ENCODE results near the gene SNRNP35.

The SNRNP35 gene

DNA sequence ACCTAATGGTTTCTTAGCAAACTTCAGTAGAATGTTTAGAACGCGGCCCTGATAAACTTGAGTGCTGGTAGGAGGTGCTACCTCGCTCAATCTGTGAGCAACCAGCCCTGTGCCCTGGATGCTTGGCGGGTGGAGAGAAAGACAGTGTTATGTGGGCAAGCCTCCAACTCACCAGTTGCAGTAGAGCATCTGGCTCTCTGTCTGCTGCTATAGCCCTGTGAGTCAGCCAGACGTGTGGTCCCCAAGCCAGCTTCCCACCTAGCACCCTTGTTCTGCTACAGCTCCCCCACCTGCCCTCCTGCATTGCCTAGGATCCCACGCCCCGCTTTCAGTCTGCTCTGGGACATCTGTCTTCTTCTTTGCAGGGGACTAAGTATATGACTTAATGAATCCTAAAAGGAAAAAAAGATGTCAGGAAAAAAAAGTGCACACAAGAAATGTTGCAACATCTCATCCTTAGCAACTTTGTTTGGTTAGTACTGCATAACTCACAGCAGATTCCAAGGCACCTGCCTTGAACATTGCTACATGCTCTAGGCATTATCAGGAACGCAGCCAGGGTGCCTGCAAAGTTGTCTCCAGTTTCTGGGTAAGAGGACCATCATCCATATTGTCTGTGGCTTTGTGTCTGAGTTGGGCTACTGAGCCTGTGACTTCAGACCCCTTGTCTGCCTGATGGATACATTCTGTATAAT is 13.6 kb downstream of the SNRNP35 start:
- Histone ChIP-seq H3K27ac (ENCODE audit: low read length) (no peak overlapping the region), H3K9me3 (ENCODE audit: insufficient read depth, low read length, severe bottlenecking) (no peaks in the 10 kb centered on the region), H3K79me2 (ENCODE audit: insufficient read depth, low read length) (peaks cover 6% of the 10 kb centered on the region; the same call in 1 of the 2 replicates), H3K9ac (ENCODE audit: low read depth, low read length) (no peak overlapping the region), H4K20me1 (ENCODE audit: insufficient read depth, low read length) (no peaks in the 10 kb centered on the region), H3K36me3 (ENCODE audit: insufficient read depth, low read length) (peaks cover 29% of the 10 kb centered on the region), H3K4me3 (ENCODE audit: low read depth in 1 of 2, low read length in 2 of 2) (no peak overlapping the region), H3K27me3 (ENCODE audit: insufficient read depth, low read length, poor library complexity) (no peaks in the 10 kb centered on the region), H2AFZ (ENCODE audit: low read depth, low read length) (no peak overlapping the region), H3K4me2 (ENCODE audit: insufficient read depth, low read length) (no peak overlapping the region), H3K4me1 (ENCODE audit: insufficient read depth, low read length) (no peaks in the 10 kb centered on the region)
- ATAC-seq (ENCODE audit: insufficient read depth, low read depth) (no peak), DNase-seq (no peak)
- TF ChIP-seq EZH2 (IDR thresholded peaks at IDR 0.05; ENCODE audit: borderline replicate concordance, low read depth, low read length, severe bottlenecking) (no peak), CTCF (IDR thresholded peaks at IDR 0.05; ENCODE audit: borderline replicate concordance, extremely low read depth, low read length, poor library complexity, severe bottlenecking) (no peak)

- no peak overlapping the region for H3K9ac ChIP-seq (ENCODE audit: low read depth, low read length)
- no peaks in the 10 kb centered on the region for H4K20me1 ChIP-seq (ENCODE audit: insufficient read depth, low read length)
- peaks cover 22% of the 10 kb centered on the region for H3K36me3 ChIP-seq (ENCODE audit: insufficient read depth, low read length)
- no peaks in the 10 kb centered on the region for H3K27me3 ChIP-seq (ENCODE audit: insufficient read depth, low read length, poor library complexity)
- H3K9me3 ChIP-seq (ENCODE audit: insufficient read depth, low read length, severe bottlenecking): no peaks in the 10 kb centered on the region
- H2AFZ ChIP-seq (ENCODE audit: low read depth, low read length): no peak overlapping the region
- H3K4me3 ChIP-seq (ENCODE audit: low read depth in 1 of 2, low read length in 2 of 2): no peak overlapping the region
- TF ChIP-seq CTCF (IDR thresholded peaks at IDR 0.05; ENCODE audit: borderline replicate concordance, extremely low read depth, low read length, poor library complexity, severe bottlenecking) (no peak), EZH2 (IDR thresholded peaks at IDR 0.05; ENCODE audit: borderline replicate concordance, low read depth, low read length, severe bottlenecking) (no peak)
- H3K79me2 ChIP-seq (ENCODE audit: insufficient read depth, low read length): 0 out of 2 replicates have a peak, but pooled peaks cover 3% of the 10 kb centered on the region
- no peak for DNase-seq
- no peak for ATAC-seq (ENCODE audit: insufficient read depth, low read depth)
- no peak overlapping the region for H3K4me2 ChIP-seq (ENCODE audit: insufficient read depth, low read length)
- no peak overlapping the region for H3K27ac ChIP-seq (ENCODE audit: low read length)
- no peaks in the 10 kb centered on the region for H3K4me1 ChIP-seq (ENCODE audit: insufficient read depth, low read length)
Measured at GRCh38 chr12:123472438-123472849, 14.5 kb downstream of the SNRNP35 start.

- peaks cover 25% of the 10 kb centered on the region for H3K36me3 ChIP-seq (ENCODE audit: insufficient read depth, low read length)
- no peak for TF ChIP-seq EZH2 (IDR thresholded peaks at IDR 0.05; ENCODE audit: borderline replicate concordance, low read depth, low read length, severe bottlenecking)
- no peak for TF ChIP-seq CTCF (IDR thresholded peaks at IDR 0.05; ENCODE audit: borderline replicate concordance, extremely low read depth, low read length, poor library complexity, severe bottlenecking)
- no peaks in the 10 kb centered on the region for H4K20me1 ChIP-seq (ENCODE audit: insufficient read depth, low read length)
- no peak overlapping the region for H3K27ac ChIP-seq (ENCODE audit: low read length)
- no peak overlapping the region for H2AFZ ChIP-seq (ENCODE audit: low read depth, low read length)
- H3K4me1 ChIP-seq (ENCODE audit: insufficient read depth, low read length): no peaks in the 10 kb centered on the region
- H3K27me3 ChIP-seq (ENCODE audit: insufficient read depth, low read length, poor library complexity): no peaks in the 10 kb centered on the region
- H3K4me3 ChIP-seq (ENCODE audit: low read depth in 1 of 2, low read length in 2 of 2): no peak overlapping the region
- ATAC-seq (ENCODE audit: insufficient read depth, low read depth): no peak
- no peak for DNase-seq
- H3K4me2 ChIP-seq (ENCODE audit: insufficient read depth, low read length): no peak overlapping the region
- H3K9ac ChIP-seq (ENCODE audit: low read depth, low read length): no peak overlapping the region
- H3K79me2 ChIP-seq (ENCODE audit: insufficient read depth, low read length): no peaks in the 10 kb centered on the region
- H3K9me3 ChIP-seq (ENCODE audit: insufficient read depth, low read length, severe bottlenecking): no peaks in the 10 kb centered on the region
Measured at GRCh38 chr12:123474485-123475245, 16.7 kb downstream of the SNRNP35 start.

Data from DND-41 (cell line).